Renal cortex interstitium (tissue), 11 donors: ENCODE data around the gene TTPAL. TPM values are rescaled to one million over a fixed set of nuclear protein-coding genes. Genes with fewer than 3 reads are reported as not detected.

Experiments used
- DNase-seq, 11 donors: peaks; one replicate each; pipeline ENCODE4 v3.0.0-alpha.2; 2013; ENCODE audit warnings: low read depth in 9 of 11, low spot score in 4 of 11; ENCODE audit errors: extremely low read depth in 1 of 11
- polyA plus RNA-seq, 3 donors: library from polyadenylated mRNA; unstranded; fragments of 120-200 nt; gene quantifications; one replicate each; pipeline ENCODE4 v1.2.1, GENCODE V29; 2013; ENCODE audit not compliant: insufficient read length in 3 of 3

Gene TTPAL
- polyA plus RNA-seq, 3 donors = 12.8 to 14.7 (median 12.9) TPM

DNA sequence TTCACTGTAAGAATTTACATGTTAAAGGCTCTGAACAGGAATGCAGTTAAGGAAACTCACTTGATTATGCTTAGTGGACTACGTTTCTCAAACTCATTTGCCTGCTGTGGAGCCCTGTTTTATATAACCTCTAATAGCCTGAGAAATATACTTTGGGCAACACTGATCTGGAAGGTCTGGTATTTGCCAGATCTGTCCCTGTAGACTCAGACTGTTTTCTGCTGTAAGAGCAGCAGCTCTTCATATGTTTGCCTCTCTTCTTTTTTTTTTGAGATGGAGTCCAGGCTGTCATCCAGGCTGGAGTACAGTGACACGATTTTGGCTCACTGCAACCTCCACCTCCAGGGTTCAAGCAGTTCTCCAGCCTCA, 10.1 kb downstream of the TTPAL start:
- no peak for DNase-seq

DNA sequence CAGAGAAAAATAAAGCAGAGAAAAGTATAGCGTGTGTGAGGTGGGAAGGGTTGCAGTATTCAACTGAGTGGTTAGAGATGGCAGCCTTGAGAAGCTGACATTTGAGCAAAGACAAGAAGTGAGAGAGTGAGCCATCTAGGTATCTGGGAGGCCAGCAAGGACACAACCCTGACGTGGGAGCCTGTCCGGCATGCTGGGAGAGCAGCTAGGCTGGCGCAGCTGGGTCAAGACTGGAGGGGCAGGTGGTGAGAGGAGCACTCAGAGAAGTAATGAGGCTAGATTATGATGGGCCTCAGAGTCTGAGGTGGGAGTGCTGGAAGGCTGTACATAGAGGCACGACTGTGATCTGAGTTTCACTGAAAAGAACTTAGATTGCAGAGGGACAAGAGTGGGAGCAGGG, 12.9 kb downstream of the TTPAL start:
- no peak for DNase-seq

DNA sequence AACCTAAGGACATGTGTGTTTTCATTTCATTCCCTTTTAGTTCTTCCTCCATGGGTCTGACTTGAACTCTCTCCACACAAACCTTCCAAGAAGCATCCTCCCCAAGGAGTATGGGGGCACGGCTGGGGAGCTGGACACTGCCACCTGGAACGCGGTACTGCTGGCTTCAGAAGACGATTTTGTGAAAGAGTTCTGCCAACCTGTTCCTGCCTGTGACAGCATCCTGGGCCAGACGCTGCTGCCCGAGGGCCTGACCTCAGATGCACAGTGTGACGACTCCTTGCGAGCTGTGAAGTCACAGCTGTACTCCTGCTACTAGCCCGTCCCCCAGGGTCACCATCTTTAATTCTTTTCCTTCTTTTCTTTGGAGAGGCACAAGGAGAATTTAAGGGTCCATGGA, 13.5 kb downstream of the TTPAL start:
- DNase-seq = no peak

DNA sequence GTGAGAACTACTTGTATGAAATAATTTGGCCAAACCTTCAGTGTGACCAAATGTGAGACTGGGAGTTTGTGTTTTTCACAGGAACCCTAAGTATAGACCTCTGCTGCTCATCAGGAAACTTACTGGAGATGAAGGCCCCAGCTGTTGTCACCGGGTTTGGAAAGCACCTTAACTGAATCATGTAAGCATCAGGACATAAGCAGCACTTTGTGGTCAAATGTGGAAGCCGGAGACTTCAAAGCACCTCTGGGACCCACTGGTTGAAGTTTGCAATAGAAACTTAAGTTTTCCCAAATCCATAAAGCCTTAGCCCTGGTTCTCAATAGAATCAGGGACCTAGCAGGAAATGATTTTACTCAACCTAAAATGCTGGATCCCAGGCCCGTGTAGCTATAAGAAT, 14.3 kb downstream of the TTPAL start:
- DNase-seq = no peak

DNA sequence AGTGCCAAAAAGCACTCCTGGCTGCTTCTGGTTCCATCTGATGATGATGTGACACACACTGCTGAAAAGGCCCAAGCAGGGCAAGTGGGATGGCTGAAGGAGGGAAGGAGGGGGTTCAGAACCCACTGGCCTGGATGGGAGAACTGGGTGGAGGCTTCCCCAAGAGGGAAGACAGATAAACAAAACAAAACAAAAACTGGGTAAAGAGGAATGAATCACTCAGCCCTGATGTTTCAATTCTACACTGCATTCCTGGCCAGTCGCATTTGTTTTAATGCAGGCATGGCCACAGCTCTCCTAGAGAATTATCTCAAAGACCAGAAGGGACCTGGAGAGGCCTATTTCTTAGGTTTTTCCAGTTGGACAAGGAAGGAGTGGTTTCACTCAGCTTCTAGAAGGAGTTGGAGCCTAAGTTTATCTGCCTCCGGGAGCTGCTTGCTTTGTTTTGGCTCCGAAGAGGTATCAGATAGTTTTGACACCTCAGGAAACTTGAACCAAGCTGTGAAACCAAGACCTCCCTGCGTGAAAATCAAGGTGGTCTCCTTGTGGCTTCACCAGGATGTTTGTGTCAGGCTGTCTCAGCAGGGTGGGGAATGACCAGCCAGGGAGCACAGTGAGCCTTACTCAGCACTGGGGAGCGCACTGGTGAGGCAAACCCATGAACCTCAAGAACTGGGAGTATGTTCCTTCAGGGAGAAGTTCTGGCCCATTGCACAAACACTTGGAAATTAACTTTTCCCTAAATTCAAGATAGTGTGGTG, 16.1 kb downstream of the TTPAL start:
- DNase-seq = no peak

DNA sequence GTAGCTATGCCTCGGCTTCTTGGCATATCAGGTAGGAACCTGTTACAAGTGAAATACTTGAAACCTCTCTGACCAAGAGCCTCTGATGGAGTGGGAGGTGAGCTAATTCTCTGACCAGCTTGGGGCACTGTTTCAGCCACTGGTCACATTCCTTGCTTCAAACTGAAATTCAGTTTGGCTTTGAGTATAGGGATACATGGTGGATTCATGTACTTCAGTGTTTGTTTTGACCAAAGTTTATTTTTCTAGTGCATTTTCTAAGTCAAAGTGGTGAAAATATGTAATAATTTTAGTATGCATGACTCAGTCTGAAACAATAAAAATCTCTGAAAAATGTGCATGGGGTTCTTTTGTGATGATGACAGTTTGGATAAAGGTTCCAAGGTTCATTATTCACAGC, 18.6 kb downstream of the TTPAL start:
- DNase-seq = no peak

DNA sequence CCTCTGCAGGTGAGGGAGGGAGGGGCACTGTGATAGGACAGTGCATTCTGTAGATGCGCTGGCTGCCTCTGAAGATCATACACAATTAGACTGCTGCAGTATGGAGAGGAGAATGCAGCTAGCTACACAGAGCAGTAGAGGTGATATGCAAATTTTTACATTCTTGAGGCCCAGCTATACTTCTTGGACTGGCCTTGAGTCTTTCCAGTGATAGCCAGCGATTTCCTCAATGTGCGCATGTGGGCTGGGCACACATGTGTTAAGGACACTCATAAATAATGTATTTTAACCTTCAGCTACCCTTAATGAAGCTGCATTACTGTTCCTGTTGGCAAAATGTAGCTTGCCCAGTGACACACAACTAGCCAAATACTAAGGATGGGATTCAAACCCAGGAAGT, 19.0 kb downstream of the TTPAL start:
- DNase-seq = no peak

DNA sequence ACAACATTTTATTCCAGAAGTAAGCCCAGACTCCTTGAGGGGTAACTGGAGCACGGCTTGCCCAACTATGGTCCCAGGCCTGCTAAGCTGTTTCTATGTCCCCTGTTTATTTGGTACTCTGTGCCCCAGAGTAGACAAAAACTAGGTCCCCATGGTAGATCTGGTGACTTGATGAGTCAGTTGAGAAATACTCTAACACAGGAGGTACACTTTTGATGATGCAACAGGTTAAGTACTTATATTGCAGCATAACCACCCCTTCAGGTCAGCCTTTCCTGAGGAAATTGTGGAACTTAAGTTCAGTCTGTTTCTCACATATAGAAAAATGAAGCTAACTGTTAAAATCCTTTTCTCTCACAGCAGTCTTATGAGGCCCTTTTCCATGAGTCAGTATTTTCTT, 19.6 kb downstream of the TTPAL start:
- no peak for DNase-seq

DNA sequence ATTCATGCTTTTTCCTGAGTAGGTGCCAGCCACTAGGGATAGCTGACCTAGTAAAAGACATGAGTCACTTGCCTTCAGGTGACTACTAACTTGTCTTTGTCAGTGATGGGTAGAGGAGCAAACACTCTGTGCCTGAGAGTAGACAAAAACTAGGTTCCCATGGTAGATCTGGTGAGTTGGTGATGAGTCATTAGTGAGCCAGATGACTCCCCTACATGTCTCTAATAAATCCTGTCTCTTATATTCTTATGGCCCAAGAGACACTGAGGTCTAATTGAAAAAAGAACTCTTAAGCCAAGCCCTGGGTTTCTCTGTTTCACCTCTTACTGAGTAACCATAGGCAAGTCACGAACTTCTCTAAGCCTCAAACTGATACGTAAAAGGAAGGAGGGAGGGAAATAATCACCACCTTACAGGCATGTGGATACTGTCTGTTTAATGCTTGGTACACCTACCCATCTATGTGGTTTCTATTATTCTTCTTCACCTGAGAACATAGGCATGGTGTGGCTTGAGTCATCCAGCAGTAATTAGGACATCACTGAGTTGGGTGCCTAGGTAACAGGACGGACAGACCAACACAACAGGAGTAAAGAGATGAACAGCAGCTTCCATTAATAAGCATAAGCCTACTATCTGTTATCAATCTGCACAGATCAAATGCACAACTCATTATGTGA, 20.3 kb downstream of the TTPAL start:
- DNase-seq = no peak

DNA sequence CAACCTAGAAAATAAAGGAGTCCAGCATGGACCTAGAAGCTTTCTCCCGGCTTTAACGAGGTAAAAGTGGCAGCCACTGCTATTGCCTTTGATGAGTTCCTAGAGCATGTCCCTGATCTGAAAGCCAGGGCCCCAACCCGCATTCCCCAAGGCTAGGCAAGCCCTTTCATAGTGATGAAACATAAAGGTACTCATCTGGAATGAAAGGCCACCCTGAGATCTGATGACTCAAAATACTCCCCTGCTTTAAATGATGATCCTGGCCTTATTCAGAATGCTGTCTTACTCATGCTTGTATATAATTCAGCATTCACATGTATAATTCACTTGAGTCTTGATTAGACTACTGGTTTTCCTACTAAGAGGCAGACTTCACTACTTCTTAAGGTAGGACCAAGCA, 21.3 kb downstream of the TTPAL start:
- DNase-seq = no peak

DNA sequence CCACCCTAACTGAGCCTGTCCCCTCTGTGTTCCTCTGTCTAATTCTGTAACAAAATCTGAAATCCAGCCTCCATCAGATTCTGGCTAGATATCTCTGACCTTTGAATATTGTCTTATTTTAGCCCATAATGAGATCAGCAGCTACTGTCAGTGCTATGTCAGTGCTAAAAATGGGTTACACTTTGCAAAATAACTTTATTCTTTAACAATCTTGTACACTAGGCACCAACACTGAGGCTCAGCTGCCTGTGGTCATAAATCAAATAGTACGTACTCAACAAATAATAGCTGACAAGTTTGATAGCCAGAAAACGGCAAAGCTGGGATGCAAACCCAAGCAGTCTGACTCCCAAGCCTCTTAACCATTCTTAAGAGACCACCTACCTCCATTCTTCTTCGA, 22.1 kb downstream of the TTPAL start:
- no peak for DNase-seq

DNA sequence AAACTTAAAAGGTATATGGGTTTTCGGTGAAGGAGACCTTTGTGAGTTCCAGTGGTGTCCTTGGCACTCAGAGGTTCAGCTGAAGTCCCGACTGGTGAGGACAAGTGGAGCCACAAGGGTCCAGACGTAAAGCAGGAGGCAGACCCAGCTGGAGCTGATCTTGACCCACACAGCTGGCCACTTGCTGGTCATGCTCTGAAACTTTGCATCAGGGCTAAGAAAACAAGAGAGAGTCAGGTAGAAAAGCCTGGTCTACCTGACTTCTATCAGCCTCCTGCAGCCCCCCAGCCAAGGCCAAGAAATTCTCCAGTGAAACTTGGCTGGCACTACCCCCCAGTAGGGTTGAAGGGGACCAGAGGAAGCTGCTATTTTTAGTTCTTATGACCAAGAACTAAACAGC, 24.5 kb downstream of the TTPAL start:
- no peak for DNase-seq

DNA sequence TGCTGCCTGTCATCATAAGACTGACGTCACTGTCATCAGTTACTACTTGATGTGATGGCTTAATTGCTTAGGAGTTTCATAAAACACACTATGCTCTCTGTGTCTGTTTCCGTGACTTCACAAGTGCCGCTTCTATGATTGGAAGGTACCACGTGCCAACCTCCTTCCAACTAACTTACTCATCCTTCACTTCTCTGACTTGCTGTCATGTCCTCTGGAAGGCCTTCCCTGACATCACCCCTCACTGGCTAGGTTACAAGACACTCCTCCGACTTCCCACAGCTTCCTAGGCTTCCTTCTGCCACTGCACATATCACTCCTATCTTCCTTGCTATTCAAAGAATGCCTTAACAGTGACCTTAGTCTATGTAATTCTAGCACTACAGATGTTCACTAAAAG, 25.8 kb downstream of the TTPAL start:
- DNase-seq = no peak

DNA sequence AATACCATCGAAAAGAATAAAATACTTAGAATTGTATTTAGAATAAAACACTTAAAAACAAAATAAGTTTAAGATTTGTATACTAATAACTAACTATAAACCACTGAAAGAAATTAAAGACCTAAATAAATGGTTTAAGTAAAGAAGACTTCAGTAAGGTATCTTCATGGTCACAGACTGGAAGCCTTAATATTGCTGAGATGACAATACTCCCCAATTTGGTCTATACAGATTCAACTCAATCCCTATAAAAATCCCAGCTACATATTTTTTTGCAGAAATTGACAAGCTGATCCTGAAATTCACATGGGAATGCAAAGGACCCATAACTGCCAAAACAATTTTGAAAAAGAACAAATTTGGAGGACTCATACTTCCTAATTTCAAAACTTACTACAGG, 27.3 kb downstream of the TTPAL start:
- DNase-seq = no peak

DNA sequence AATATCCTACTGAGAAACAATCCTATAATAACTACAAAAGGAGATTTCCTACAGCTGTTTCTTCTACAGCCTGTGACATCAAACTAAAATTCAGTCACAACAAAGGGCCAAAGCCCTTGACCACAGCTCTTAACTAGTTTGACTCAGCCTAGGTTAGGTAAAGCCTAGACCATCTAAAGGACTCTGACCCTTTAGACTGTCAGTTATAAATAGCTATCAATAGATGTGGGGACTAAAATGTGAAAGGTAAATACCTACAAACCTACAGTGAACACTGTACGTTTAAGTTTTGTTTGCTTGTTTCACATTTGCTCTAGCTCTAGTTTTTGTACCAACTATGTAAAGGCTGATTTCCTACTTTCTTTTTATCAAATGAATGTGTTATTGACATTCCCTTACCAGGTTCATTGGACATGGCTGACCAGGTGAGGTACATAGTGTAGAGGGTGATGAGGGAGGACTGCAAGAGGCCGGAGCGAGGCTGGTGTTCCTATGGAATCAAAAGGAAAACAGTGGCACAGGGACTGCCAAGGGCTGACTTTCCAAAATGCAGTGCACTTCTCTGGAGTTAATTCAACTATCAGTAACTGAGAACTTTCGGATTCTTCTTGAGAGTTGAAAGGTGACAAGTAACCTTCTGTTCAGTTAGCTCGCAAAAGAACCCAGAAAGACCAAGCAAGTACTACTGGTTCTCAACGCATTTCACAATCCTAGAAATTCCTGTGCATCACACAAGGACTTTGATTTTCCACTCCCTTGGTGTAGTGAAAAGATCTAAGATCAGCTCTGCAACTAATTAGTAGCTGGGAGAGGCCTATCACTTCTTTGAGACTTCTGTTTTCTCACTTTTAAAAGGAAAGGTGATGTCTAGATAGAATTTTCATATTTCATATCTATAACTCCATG, 29.0 kb downstream of the TTPAL start:
- no peak for DNase-seq

DNA sequence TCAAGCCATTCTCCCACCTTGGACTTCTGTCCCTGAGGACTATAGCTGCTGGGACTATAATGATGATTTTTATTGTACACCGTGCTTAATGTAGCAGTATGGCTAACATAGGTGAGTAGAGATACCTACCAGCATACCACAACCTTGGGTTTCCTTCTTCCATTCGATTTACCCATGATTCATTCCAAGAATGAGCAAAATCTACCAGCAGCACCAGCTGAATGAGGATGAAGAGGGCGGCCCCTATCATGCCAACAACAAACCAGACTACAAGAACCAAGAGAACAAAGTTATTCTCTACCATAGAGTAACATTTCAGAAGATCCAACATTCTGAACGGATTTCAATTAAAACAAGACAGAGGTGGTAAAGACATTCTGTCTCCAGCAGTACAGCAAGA, 34.1 kb downstream of the TTPAL start:
- no peak for DNase-seq

DNA sequence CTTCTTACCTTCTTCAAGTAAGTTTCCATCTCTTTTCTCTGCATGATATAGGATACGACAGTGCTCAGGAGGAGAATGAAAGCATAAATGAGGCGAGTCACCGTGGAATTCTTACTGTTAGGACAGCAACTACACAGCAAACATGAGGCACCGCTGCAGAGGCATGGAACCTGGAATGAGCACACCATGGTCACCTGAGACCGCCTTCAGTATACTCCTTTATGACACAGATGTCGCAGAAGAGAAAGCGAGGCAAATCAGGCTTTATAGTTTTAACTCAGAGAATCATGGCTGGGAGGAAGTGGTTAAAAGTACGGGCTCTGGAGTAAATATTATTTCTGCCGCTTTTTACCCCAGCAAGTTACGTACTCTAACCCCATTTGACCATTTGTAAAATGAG, 38.2 kb downstream of the TTPAL start:
- DNase-seq = no peak

DNA sequence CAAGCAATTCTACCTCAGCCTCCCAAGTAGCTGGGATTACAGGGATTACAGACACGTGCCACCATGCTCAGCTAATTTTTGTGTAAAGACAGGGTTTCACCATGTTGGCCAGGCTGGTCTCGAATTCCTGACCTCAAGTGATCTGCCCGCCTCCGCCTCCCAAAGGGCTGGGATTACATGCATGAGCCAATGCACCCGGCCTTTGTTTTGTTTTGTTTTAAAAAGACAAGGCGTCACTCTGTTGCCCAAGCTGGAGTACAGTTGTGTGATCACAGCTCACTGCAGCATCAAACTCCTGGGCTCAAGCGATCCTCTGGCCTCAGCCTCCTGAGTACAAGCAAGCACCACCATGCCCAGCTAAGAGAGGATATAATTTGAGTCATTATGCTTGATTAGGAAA, 40.8 kb downstream of the TTPAL start:
- DNase-seq = no peak

DNA sequence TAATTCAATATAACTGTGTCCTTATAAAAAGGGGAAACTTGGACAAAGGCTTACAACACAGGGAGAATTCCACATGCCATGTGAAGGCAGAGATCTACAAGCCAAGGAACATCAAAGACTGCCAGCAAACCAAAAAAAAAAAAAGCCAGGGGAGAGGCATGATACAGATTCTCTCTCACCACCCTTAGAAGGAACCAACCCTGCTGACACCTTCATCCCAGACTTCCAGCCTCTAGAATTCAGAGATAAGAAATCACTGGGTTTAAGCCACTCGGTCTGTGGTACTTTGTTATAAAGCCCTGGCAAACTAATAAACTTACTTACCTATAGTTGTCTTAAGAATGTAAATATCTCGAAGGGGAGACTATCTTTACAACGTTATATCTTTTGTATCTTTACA, 41.8 kb downstream of the TTPAL start:
- DNase-seq = no peak

DNA sequence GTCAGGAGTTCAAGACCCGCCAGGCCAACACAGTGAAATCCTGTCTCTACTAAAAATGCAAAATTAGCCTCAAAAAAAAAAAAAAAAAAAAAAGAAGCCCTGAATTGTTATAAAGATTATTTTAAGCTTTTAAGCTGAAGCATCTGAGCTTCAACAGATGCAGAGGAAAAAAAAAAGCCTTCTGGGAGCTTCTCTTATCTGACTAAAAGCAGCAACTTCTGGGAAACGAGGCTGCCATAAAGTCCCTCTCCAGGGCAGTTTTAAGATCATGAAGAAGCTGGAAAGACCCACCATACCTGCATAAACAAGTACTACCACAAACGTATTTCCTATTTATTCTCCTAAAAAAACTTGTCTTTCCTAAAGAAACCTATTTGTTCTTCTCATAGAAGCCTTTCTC, 42.6 kb downstream of the TTPAL start:
- DNase-seq = no peak
